ENCODE data around the gene LZTS3. TPM values are rescaled to one million over a fixed set of nuclear protein-coding genes. Genes with fewer than 3 reads are reported as not detected.
"Not testable (repeated sequence)": the region's sequence is repeated elsewhere in the genome, so short reads cannot be mapped to it uniquely, and the experiment has no call there.

The LZTS3 gene
- polyA plus RNA-seq, 3 donors = 0.05 to 0.45 TPM; not detected in 1

- H3K4me1 ChIP-seq (ENCODE audit: control insufficient read depth in 1 of 2, insufficient read depth in 2 of 2, low read length in 2 of 2) = peaks cover 2 to 4% of the 10 kb centered on the region in 2 donors
- H3K4me2 ChIP-seq (replicated peaks; ENCODE audit: extremely low read depth, low read length, poor library complexity, severe bottlenecking) = no peak overlapping the region
- peaks cover 19 to 20% of the 10 kb centered on the region in 2 donors for H3K9me3 ChIP-seq (replicated peaks in 1 of 2; ENCODE audit: control insufficient read depth in 1 of 2, insufficient read depth in 1 of 2, low read length in 2 of 2)
- WGBS (ENCODE audit: insufficient coverage) = 86% methylated on average over 3 of the region's 5 CpGs
- H3K4me1 Mint-ChIP-seq = peaks cover 9% of the 10 kb centered on the region
- H4K20me1 ChIP-seq (ENCODE audit: insufficient read depth, low read length) = peaks cover 26% of the 10 kb centered on the region
- H3K27me3 Mint-ChIP-seq (ENCODE audit: low read depth in 3 of 3) = peaks cover 0 to 2% (median 0%) of the 10 kb centered on the region in 3 donors
- intact Hi-C loops (cut with micrococcal nuclease) = loop anchor here (5.0 kb wide), 2 partner anchors 67 to 198 kb away; no protein-coding TSS in a partner anchor
- H3K9me3 Mint-ChIP-seq = peaks cover 13 to 22% (median 18%) of the 10 kb centered on the region in 7 donors
- peak overlapping the region in 1 of 7 donors; percentile 21 for H3K27ac Mint-ChIP-seq
- DNase-seq = no peak
- TF ChIP-seq CTCF (IDR thresholded peaks at IDR 0.05) = no peak
- H3K4me3 Mint-ChIP-seq = no peak overlapping the region
- H3K79me2 ChIP-seq (ENCODE audit: insufficient read depth, low read length) = no peaks in the 10 kb centered on the region
- peaks cover 51 to 66% of the 10 kb centered on the region in 2 donors for H3K36me3 Mint-ChIP-seq
- H2AFZ ChIP-seq (ENCODE audit: insufficient read depth, low read depth, low read length, poor library complexity, severe bottlenecking) = no peak overlapping the region
- H3K27ac ChIP-seq (ENCODE audit: low read depth in 1 of 2, low read length in 2 of 2) = no peak overlapping the region
- H3K4me3 ChIP-seq (replicated peaks in 1 of 3; ENCODE audit: low read depth in 2 of 3, low read length in 3 of 3) = no peak overlapping the region
- peaks cover 33 to 60% of the 10 kb centered on the region in 2 donors for H3K36me3 ChIP-seq (replicated peaks in 1 of 2; ENCODE audit: control insufficient read depth in 1 of 2, insufficient read depth in 2 of 2, low read length in 2 of 2)
- H3K27me3 ChIP-seq (ENCODE audit: control insufficient read depth in 2 of 2, insufficient read depth in 2 of 2, low read length in 2 of 2) = no peaks in the 10 kb centered on the region
- H3K9ac ChIP-seq (ENCODE audit: insufficient read depth, low read length, poor library complexity, severe bottlenecking) = no peak overlapping the region
These were observed 54.3 kb downstream of the LZTS3 start for GRCh38 chr20:3119044-3119443.

DNA sequence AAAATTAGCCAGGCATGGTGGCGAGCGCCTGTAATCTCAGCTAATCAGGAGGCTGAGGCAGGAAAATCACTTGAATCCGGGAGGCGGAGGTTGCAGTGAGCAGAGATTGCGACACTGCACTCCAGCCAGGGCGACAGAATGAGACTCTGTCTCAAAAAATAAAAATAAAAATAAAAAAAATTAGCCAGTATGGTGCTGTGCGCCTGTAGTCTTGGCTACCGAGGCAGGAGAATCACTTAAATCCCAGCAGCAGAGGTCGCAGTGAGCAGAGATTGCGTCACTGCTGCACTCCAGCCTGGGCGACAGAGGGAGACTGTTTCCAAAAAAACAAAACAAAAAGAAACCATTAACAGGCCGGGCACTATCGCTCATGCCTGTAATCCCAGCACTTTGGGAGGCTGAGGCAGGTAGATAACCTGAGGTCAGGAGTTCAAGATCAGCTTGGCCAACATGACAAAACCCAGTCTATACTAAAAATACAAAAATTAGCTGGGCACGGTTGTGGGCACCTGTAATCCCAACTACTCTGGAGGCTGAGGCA lies 55.4 kb downstream of the LZTS3 start:
- H2AFZ ChIP-seq (ENCODE audit: insufficient read depth, low read depth, low read length, poor library complexity, severe bottlenecking); H3K27me3 ChIP-seq (ENCODE audit: control insufficient read depth in 2 of 2, insufficient read depth in 2 of 2, low read length in 2 of 2); H3K27me3 Mint-ChIP-seq (ENCODE audit: low read depth in 3 of 3); H3K27ac ChIP-seq (ENCODE audit: low read depth in 1 of 2, low read length in 2 of 2); H3K4me2 ChIP-seq (replicated peaks; ENCODE audit: extremely low read depth, low read length, poor library complexity, severe bottlenecking); H3K79me2 ChIP-seq (ENCODE audit: insufficient read depth, low read length): not testable (repeated sequence)
- peak; percentile 83 for TF ChIP-seq CTCF (IDR thresholded peaks at IDR 0.05)
- Histone ChIP-seq H3K9ac (ENCODE audit: insufficient read depth, low read length, poor library complexity, severe bottlenecking) (peak overlapping the region; percentile 15), H4K20me1 (ENCODE audit: insufficient read depth, low read length) (peaks cover 26% of the 10 kb centered on the region), H3K4me1 (ENCODE audit: control insufficient read depth in 1 of 2, insufficient read depth in 2 of 2, low read length in 2 of 2) (peaks cover 9 to 10% of the 10 kb centered on the region in 2 donors), H3K36me3 (replicated peaks in 1 of 2; ENCODE audit: control insufficient read depth in 1 of 2, insufficient read depth in 2 of 2, low read length in 2 of 2) (peaks cover 24 to 52% of the 10 kb centered on the region in 2 donors), H3K9me3 (replicated peaks in 1 of 2; ENCODE audit: control insufficient read depth in 1 of 2, insufficient read depth in 1 of 2, low read length in 2 of 2) (peaks cover 8 to 10% of the 10 kb centered on the region in 2 donors), H3K4me3 (replicated peaks in 1 of 3; ENCODE audit: low read depth in 2 of 3, low read length in 3 of 3) (peak overlapping the region in 1 of 3 experiments; percentile 11)
- peaks cover 15% of the 10 kb centered on the region for H3K4me1 Mint-ChIP-seq
- intact Hi-C loops (cut with micrococcal nuclease) = loop anchor here (5.0 kb wide), 2 partner anchors 66 to 199 kb away; no protein-coding TSS in a partner anchor
- peaks cover 4 to 10% (median 8%) of the 10 kb centered on the region in 7 donors for H3K9me3 Mint-ChIP-seq
- peaks cover 51 to 65% of the 10 kb centered on the region in 2 donors for H3K36me3 Mint-ChIP-seq
- peak overlapping the region in 2 of 7 donors; percentile 42 to 56 for H3K27ac Mint-ChIP-seq
- no CpG with 5 or more reads among the region's 14 CpGs for WGBS (ENCODE audit: insufficient coverage)
- peak overlapping the region; percentile 39 to 53 for H3K4me3 Mint-ChIP-seq
- peak; percentile 54 to 57 (median 56) for DNase-seq
